A549 treated with dexamethasone at 1 μM for 4 hours (cell line): Measurements from ENCODE around the gene SLC5A1. TPM values are rescaled to one million over a fixed set of nuclear protein-coding genes. Genes with fewer than 3 reads are reported as not detected.

Source experiments
- total RNA-seq: library from RNA; stranded (reverse); fragments of 200-300 nt; extraction: Qiagen RNA extraction; gene quantifications from 5 replicates; pipeline ENCODE4 v1.2.3, GENCODE V29; 2022

SLC5A1 gene
- 0.02 to 0.11 TPM (median 0.07 TPM) in 5 replicates for total RNA-seq

GRCh38 chr22:32042924-32043323 is at the start of gene SLC5A1:
SLC5A1 (plus strand) TSS chr22:32043261; CDS start chr22:32043282, 21 bp downstream.

GRCh38 chr22:32158712-32159533 is 115.9 kb downstream of the SLC5A1 start, which contains the start of gene C22orf42:
C22orf42 (minus strand) TSS chr22:32159303; CDS start chr22:32159215, 88 bp downstream.

Other genes starting within 250 kb of the SLC5A1 start
- gene YWHAH, start 98.7 kb upstream of the SLC5A1 start, total RNA-seq, result 118 to 156 TPM (median 150 TPM) in 5 replicates
- not detected in 5 replicates for gene C22orf42, start 116.0 kb downstream of the SLC5A1 start, total RNA-seq
- gene RFPL2, start 161.8 kb downstream of the SLC5A1 start, total RNA-seq, result 0.11 to 0.24 TPM (median 0.15 TPM) in 5 replicates
- not detected in 5 replicates for gene SLC5A4, start 212.1 kb downstream of the SLC5A1 start, total RNA-seq